GM12873 (cell line): ENCODE results near the gene PAX5.

ENCODE experiments used
- TF ChIP-seq, protein P1 (sequence below): IDR thresholded peaks from 2 replicates; pipeline ENCODE4 v1.5.1; 2012; ENCODE audit warnings: low read depth, mild to moderate bottlenecking, moderate library complexity, low read length, control low read depth; ENCODE audit not compliant: insufficient read depth; ENCODE audit errors: missing control alignments

Gene PAX5

DNA sequence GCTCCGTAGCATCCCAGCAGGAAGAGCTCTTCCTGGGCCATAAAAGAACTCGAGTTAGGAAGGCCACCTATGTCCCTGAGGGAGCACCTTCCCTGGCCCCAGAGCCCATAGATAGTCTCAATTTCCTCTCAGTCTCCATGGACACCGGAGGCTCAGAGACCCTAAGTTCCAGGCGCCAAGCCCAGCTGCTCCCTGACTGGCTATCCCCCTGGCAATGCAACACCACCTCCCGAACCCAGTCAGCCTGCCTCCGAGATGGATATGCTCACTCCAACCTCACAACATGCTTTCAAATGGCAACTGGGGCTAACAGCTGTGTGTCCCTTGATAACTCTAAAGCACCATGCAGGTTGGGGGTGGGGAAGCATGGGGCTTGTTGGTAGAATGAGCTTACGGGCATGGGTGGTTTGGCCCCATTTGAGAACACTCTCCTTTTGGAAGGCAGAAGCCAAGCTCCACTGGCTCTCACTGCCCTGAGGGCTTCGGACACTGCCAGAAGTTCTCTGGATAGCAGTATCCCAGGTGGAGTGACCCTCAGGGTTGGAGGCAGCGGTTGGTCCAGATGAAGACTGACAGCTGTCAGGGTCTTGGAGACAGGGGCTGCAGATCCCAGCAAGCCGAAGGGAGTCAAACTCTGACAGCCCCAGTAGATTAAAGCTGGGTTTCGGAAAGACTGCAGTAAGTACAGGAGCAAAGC is 165.3 kb downstream of the PAX5 start:
- TF ChIP-seq, protein P1, sequence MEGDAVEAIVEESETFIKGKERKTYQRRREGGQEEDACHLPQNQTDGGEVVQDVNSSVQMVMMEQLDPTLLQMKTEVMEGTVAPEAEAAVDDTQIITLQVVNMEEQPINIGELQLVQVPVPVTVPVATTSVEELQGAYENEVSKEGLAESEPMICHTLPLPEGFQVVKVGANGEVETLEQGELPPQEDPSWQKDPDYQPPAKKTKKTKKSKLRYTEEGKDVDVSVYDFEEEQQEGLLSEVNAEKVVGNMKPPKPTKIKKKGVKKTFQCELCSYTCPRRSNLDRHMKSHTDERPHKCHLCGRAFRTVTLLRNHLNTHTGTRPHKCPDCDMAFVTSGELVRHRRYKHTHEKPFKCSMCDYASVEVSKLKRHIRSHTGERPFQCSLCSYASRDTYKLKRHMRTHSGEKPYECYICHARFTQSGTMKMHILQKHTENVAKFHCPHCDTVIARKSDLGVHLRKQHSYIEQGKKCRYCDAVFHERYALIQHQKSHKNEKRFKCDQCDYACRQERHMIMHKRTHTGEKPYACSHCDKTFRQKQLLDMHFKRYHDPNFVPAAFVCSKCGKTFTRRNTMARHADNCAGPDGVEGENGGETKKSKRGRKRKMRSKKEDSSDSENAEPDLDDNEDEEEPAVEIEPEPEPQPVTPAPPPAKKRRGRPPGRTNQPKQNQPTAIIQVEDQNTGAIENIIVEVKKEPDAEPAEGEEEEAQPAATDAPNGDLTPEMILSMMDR = no peak

DNA sequence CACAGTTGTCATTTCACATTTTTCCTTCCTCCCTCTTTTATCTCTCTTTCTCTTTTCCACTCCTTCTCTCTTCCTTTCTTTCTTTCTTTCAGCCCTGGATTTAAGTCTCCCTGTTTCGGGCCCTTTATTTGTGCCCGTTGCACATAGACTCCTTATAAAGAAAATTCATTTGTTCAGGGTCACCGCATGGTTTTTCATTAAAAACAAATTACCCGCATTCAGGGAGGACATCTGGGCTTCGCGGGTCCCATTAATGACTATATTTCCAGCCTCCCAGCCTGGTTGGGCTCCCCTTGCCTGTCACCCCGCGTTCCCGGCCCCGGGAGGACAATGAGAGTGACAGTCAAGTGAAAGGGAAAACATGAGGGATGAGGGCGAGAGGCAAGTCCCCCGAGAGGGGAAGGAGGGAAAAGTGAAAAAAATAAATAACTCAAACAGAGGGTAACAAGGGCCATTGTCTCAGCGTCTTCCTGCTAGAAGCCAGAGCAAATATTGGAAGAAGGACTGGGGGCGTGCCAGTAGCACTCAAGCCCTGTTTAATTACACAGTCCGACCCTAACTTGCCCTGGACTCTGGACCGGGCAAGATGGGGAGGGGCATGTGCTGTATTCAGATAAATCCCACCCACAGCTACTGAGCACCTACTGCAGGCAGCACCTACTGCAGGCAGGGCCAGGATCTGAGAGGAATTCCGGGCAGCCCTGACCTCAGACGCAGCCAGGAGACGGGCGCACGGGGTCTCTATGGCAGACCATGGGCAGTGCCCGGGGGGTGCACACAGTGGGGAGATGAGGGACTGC is 166.2 kb downstream of the PAX5 start:
- TF ChIP-seq, protein P1 = no peak

DNA sequence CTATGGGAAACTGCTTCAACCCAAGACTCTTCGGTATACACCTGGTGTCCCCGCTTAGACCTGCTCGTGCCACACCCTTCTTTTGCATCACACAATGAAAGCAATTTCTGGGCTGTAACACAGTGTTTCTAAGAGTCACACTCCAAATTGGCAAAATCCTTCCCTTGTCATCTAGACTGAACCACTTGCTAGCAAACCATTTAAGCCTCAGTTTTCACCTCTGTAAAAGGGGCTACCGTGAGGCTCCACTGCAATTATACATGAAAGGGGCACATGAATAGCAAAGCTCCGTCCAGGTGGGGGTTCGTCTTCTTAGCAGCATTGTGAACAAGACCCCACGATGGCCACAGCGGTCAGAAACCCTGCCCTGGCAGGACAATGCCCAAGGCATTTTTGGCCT is 166.8 kb downstream of the PAX5 start:
- TF ChIP-seq, protein P1 = no peak

DNA sequence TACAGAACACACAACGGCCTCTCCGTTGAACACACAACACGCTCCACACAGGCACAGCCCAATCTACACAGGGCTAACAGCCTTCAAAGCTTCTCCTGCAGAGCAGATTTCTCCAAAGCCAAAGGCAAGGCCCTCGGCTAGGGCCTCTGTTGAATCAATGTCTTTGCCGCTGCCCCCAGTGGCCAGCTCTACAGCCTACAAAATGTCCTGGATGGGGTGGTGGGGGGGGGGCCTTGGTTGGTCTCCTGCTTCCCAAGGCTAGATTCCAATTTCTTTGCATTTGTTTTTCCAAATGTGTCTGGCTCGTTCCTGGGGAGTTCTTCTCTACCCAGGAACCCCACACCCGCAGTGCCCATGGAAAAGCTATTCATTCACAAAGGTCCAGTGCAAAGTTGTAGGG is 167.2 kb downstream of the PAX5 start:
- TF ChIP-seq, protein P1 = peak; percentile 19

DNA sequence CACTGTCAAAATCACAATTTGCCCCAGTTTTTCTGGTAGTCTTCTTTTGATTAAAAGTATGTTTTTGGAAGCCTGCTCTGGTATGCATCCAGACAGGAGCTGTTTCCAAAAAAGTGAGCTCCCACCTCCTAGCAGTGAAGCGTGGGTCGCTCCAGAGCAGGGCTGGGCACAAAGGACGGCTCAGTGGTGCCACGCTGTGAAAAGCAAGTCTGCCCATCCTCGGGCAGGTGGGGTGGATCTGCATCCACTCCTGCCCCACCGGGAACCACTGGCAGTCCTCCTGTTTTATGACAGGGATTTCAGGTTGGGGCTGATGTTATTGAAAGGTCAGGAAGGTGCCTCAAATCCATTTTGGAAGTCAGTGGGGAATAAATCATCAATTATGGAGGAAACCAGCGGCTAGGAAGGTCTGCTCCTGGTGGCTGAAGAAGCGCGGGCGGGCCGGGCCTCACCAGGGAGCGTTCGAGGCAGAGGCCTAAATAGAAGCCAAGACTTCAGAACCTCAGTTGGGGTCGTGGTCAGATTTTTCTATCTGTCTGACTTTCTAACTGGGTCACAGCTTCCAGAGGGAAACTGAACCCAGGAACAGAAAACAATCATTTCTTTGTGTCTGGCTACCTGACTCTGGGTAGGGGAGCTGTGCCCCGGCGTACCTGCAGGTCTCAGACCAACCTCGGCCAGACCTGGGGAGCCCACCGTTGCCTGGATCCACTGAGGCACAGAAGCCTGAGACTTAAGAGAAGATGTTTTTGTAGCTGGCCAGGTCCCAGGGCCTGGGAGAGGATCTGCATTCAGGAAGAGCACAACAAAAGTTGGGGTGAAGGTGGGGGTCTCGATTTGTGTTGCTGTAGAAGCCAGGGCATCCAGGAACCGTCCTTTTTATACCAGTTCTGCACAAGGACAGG is 168.1 kb downstream of the PAX5 start:
- TF ChIP-seq, protein P1 = no peak

DNA sequence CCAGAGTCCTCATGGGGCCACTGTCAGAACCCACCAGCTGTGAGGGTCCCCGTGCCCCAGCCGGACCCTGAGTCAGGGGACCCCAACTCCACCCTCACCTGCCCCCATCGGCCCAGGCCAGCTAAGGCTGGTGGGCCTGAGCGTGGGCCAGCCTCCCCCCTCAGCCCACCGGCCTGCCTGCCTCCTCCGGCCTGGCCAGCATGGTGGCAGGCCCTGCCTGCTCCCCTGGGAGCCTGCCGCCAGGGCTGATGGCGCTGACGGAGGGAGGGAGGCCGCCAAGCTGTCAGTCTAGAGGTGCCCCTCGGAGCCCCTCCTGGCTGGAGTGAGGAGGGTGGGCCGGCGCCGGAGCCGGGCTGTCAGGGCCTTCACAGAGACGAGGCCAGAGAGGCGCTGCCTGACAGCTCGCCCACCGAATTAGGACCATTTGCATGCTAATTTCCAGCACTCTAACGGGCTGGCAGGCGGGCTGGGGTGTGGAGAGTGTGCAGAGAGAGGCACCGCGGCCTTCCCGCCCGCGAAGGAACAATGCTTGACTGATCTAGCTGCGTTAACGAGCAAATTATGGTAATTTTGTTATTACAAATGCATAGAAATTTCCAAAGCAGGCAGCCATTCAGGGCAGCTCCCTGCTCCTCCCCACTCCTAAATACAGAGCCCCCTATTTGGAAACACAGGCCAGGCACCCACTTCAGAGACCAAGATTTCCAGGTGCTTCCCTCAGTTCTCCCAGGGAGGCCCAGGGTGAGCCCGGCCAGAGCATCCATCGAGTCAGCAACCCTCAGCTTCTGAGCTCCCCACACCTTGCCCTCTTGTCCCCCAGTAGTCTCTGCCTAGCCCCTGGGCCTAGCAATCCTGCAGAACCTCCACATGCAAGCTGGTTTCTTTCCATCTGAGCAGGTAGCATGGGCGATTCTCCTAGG is 169.3 kb downstream of the PAX5 start:
- TF ChIP-seq, protein P1 = no peak
